HG03175 (cell line): ENCODE data around the gene NPIPA7.
"Not testable (repeated sequence)": the region's sequence is repeated elsewhere in the genome, so short reads cannot be mapped to it uniquely, and the experiment has no call there.

Experiments used
- ATAC-seq: cut with Tn5 transposase; IDR thresholded peaks from one replicate; pipeline ENCODE4 v1.9.1; 2021; ENCODE audit warnings: mild to moderate bottlenecking, moderate library complexity; ENCODE audit not compliant: unreplicated experiment

The NPIPA7 gene

DNA sequence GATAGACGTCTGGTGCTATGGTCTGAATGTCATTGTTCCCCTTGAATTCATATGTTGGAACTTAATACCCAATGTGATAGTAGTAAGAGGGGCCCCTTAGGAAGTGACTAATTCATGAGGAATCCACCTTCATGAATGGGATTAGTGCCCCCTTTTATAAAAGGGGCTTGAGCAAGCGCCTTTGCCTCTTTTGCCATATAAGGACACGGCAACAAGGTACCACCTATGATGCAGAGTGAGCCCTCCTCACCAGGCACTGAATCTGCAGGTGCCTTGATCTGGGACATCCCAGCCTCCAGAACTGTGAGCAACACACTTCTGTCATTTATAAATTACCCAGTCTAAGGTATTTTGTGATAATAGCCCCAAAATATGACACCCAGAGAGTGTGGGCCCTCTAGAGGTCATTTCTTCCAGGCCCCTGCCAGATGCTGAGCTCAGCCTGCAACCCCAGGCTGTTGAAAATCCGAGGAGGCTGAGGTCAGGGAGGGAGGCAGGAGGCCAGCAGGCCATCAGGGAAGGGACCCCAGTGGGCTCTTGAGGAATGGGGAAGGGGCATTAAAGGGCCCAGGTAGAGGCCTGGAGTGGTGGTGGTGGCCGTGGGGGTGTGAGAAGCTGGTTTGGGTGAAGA is 39.1 kb downstream of the NPIPA7 start:
- ATAC-seq, result not testable (repeated sequence)

DNA sequence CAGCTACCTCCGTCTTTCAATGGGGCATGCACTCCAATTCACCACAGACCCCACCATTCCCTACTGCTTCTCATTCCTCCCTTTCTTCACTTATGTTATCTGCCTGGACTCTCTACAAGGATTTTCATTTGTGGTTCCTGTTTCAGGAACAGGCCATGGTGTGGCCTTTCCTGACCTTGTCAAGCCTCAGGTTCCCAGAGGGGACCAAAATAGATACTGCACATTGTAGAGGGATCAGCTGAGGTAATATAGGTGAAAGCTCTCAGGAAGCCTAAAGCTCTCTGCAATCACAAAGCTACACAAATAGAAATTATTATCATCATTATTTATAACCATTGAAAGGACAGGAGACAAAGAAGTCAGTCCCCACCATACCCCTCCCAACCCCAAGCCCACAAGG is 41.6 kb downstream of the NPIPA7 start:
- ATAC-seq, result not testable (repeated sequence)

DNA sequence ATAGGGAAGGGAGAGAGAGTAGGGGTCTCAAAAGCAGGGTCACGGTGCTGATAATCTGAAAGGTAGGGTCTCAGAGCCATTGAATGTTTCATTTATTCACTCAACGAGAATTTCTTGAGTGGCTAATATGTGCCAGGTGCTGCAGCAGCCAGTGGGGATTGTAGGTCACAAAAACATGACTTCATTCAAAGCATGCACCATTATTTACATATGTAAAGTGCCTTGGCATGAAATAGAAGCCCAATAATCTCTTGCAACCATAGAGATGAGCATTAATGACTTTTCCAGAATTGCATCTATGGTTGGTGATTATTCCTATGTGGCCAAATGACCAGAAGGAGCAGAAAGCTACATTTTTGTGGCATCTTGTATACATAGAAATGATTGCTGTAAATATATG is 46.2 kb downstream of the NPIPA7 start:
- not testable (repeated sequence) for ATAC-seq

DNA sequence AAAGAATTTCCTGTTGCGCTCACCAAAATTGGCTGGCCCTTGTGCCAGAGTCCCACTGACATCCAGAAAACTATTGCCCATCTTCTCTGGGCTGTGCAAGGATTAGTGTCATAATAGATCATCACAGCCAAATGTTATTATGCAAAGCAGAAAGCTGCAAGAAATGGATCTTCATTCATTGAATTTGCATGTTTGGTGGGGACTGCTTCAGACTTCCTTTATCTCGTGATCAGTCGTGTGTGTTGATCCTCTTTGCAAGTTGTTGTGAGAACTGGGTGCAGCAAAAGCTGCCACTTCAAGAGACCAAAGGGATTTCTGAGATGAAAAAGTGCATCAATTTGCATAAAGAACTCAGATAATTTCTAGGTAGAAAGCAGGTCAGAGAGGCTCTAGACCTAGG is 52.2 kb downstream of the NPIPA7 start:
- not testable (repeated sequence) for ATAC-seq

DNA sequence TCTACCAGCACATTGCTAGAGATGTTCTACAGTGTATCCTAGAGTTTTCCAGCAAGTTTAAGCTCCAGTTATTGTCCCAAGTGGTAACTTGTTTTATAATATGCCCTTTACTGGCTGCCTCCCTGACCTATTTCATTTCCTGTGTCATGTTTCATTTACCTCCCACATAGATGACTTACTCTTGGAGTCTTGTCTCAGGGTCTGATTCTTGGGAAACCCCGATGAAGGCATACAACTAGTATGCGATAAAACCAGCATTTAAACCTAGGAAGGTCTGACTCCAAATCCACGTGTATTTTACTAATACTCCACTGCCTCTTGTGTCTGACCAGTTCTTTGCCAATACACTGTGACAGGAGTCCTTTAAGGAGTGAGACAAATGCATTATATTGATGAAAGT is 55.8 kb downstream of the NPIPA7 start:
- not testable (repeated sequence) for ATAC-seq

DNA sequence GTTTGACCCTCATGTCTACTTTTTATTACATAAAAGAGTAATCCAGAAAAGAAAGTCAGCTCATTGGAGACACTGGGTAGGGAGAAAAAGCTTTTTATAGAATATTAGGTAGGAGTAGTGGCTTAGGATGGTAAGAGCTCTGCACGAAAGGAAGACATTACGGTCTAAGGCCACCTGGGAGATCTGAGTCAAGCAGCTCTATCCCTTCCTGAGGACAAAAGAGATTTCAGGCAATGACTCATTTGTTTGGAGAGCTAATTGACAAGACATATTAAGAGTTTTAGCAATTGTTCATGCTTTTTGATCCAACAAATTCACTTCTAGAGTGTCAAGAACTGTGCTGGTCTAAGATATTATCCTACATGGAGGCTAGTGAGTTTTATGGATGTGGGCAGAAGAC is 62.5 kb downstream of the NPIPA7 start:
- ATAC-seq, result not testable (repeated sequence)
